Fibroblast of the aortic adventitia (primary cell): Measurements from ENCODE around the gene HES3. TPM values are rescaled to one million over a fixed set of nuclear protein-coding genes. Genes with fewer than 3 reads are reported as not detected.

ENCODE experiments used
- DNase-seq: peaks from one replicate; pipeline ENCODE4 v3.0.0-alpha.2; 2010; ENCODE audit warnings: low read depth
- H3K4me3 ChIP-seq: 2 replicates; pipeline ENCODE4 v1.5.1; 2011; ENCODE audit warnings: low read depth, mild to moderate bottlenecking, control low read depth, low read length, moderate library complexity
- CTCF ChIP-seq: IDR thresholded peaks from 2 replicates; pipeline ENCODE4 v1.5.1; 2011; ENCODE audit warnings: mild to moderate bottlenecking, low read length, control low read depth, inconsistent platforms; ENCODE audit not compliant: insufficient read depth
- total RNA-seq: library from RNA; depleted of rRNA; stranded (reverse); fragments of >200 nt; gene quantifications from 2 replicates; pipeline ENCODE4 v1.2.3, GENCODE V29; 2012; ENCODE audit warnings: low replicate concordance

Gene HES3
- total RNA-seq, 1 donor, result not detected

DNA sequence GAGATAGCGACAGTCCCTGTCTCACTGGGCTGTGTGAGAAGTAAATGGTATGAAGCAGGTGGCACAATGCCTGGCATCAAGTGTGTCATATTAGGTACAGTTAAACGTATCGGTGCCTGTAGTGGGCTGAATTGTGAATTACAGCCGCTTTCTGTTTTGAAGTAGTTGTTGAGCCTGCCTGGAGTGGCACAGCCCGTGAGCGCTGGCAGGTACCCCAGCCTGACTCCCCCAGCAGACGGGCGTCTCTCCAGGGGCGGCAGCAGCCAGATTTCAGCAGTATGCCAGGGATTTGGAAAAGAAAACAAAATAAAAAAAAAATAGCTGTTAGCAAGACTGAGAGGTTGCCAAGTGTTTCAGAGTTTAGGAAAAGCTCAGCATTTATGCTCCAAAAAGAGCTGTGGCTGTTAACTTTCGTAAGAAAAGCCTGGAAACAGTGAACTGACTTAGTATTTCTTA lies 43.5 kb downstream of the HES3 start:
- H3K4me3 ChIP-seq, result no peak overlapping the region
- no peak for TF ChIP-seq CTCF
- peak; percentile 66 for DNase-seq

DNA sequence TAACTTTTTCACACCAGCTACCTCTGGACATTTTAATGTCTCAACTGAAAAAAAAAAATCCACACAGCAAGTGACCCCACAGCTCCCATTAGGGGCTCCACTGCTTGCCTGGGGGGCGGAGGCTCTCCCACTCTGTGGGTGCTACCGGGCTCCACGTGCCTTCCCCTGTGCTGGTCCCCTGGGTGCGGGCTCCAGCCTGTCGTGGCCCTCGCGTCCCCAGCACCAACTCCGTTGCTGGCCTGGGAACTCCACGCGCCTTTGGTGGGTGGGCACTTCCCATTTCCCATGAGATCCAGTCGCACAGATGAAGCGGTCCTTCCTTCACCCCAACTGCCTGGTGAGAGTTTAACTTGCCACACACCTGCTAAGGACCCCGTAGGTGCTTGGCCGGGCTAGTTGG lies 44.0 kb downstream of the HES3 start:
- no peak overlapping the region for H3K4me3 ChIP-seq
- TF ChIP-seq CTCF, result no peak
- no peak for DNase-seq

- no peak overlapping the region for H3K4me3 ChIP-seq
- TF ChIP-seq CTCF, result no peak
- DNase-seq, result no peak
Measured at GRCh38 chr1:6288665-6289064, 44.7 kb downstream of the HES3 start.

DNA sequence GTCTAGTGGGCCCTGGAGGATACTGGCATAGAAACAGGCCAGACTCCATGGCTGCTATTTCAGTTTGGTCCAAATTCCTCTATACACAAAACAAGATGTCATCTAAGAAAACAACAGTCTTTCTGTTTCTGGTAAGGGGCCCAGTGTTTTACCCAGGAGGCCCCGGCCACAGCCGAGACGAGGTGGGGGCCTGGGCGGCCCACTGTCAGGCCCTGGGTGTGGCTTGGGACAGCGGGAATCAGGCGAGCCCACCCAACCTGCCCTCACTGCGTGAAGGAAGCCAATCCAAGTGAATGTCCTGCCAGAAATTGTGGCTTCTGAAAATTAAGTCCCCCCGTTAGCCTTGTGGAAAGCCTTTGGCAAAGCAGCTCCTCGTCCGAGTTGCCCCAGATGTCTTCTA lies 48.1 kb downstream of the HES3 start:
- TF ChIP-seq CTCF, result no peak
- DNase-seq, result no peak
- no peak overlapping the region for H3K4me3 ChIP-seq

DNA sequence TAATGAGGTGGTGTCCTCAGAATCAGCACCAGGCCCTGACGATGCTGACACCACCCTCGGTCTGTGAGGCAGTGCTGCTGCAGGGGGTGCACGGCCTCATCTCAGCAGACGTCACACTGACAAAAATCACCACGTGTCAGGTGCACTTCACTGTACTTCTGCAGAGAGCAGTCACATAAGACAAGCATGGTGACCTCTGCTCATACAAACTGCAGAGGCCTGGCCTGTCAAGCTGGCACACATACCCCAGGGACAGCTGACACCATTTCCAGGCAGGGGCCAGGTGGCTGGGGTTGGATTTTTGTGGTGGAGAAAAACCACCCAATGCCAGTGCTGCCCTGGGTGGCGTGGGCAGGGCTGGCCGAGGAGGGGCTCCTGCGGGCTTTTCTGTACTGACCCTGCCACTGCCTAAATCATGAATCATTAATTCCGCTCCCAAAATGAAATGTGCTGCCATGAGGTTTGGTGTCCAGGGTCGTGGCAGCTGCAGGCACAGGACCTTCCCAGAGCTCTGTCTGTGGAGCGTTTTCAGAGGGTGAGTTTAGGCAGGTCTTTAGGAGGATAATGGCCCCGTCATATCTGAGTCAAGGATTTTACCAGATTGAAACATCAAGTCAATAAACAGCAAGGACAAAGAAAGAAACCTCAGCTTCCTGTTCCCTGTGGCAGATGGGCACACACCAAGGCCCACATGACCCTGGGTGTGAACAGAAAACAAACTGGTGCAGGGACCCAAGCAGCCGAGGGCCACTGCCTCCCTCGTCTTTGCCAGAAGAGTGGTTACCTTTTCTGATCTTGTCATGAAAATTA lies 50.3 kb downstream of the HES3 start:
- no peak for TF ChIP-seq CTCF
- DNase-seq, result no peak
- H3K4me3 ChIP-seq, result no peak overlapping the region

- TF ChIP-seq CTCF, result no peak
- H3K4me3 ChIP-seq, result no peak overlapping the region
- DNase-seq, result no peak
Measured at GRCh38 chr1:6294890-6295556, 51.0 kb downstream of the HES3 start.

Other genes with a start within 250 kb of the HES3 start
- 4.0 and 9.1 TPM in 2 replicates for gene KCNAB2, start 198.3 kb upstream of the HES3 start, total RNA-seq
- gene CHD5, start 63.9 kb upstream of the HES3 start, total RNA-seq, result 0.08 and 0.09 TPM in 2 replicates
- 169 and 279 TPM in 2 replicates for gene RPL22, start 44.6 kb upstream of the HES3 start, total RNA-seq
- 7.8 and 42.6 TPM in 2 replicates for gene RNF207, start 38.1 kb upstream of the HES3 start, total RNA-seq
- 53.5 and 99.1 TPM in 2 replicates for gene ICMT, start 8.2 kb upstream of the HES3 start, total RNA-seq
- 9.9 and 10.9 TPM in 2 replicates for gene GPR153, start 16.9 kb downstream of the HES3 start, total RNA-seq
- gene ACOT7, start 149.6 kb downstream of the HES3 start, total RNA-seq, result 4.8 and 16.0 TPM in 2 replicates
- 0.09 and 0.65 TPM in 2 replicates for gene HES2, start 175.7 kb downstream of the HES3 start, total RNA-seq
- not detected in 2 replicates for gene ESPN, start 180.6 kb downstream of the HES3 start, total RNA-seq
- 2.0 and 4.4 TPM in 2 replicates for gene TNFRSF25, start 222.0 kb downstream of the HES3 start, total RNA-seq
- 3.8 and 5.1 TPM in 2 replicates for gene PLEKHG5, start 247.5 kb downstream of the HES3 start, total RNA-seq